H1 (cell line): Measurements from ENCODE around the gene ZGLP1.

Experiments used
- ATF3 ChIP-seq: IDR thresholded peaks from 2 replicates; pipeline ENCODE4 v1.6.1; 2011; ENCODE audit warnings: low read depth, mild to moderate bottlenecking, low read length; ENCODE audit not compliant: insufficient read depth
- CEBPB ChIP-seq: IDR thresholded peaks from 2 replicates; pipeline ENCODE4 v1.6.1; 2012; ENCODE audit warnings: low read depth, low read length
- CTCF ChIP-seq, 3 experiments: IDR thresholded peaks; 1 replicate in 2 of 3; 2 replicates in 1 of 3; pipeline versions ENCODE4 v1.5.1 to v1.6.1; 2011; ENCODE audit warnings: low read length in 3 of 3, mild to moderate bottlenecking in 3 of 3, inconsistent platforms in 2 of 3, low read depth in 1 of 3, moderate library complexity in 1 of 3; ENCODE audit not compliant: insufficient read depth in 1 of 3; ENCODE audit errors: control extremely low read depth in 1 of 3
- EP300 ChIP-seq, 2 experiments: IDR thresholded peaks; 1 replicate in 1 of 2; 2 replicates in 1 of 2; pipeline ENCODE4 v1.6.1; 2011 to 2012; ENCODE audit warnings: low read depth in 2 of 2, low read length in 2 of 2, mild to moderate bottlenecking in 2 of 2, borderline replicate concordance in 1 of 2, inconsistent platforms in 1 of 2, moderate library complexity in 1 of 2
- EZH2 ChIP-seq: fragments of 200-600 bp; sonication (generic); IDR thresholded peaks from 2 replicates; pipeline ENCODE4 v1.7.1; 2012; ENCODE audit warnings: low read depth, mild to moderate bottlenecking, moderate library complexity, low read length, inconsistent platforms; ENCODE audit not compliant: severe bottlenecking
- JUN ChIP-seq: IDR thresholded peaks from 2 replicates; pipeline ENCODE4 v1.6.1; 2011; ENCODE audit warnings: low read depth, mild to moderate bottlenecking, improper control_type of control experiment, low read length
- MAFK ChIP-seq: IDR thresholded peaks from 2 replicates; pipeline ENCODE4 v1.6.1; 2012; ENCODE audit warnings: low read depth, mild to moderate bottlenecking, improper control_type of control experiment, low read length
- POLR2A ChIP-seq, 2 experiments: IDR thresholded peaks; 1 replicate in 1 of 2; 2 replicates in 1 of 2; pipeline ENCODE4 v1.6.1; 2011; ENCODE audit warnings: low read depth in 2 of 2, low read length in 2 of 2, mild to moderate bottlenecking in 2 of 2; ENCODE audit errors: control extremely low read depth in 1 of 2
- SAP30 ChIP-seq: fragments of 300-600 bp; sonication (generic); IDR thresholded peaks from 2 replicates; pipeline ENCODE4 v1.7.1; 2012; ENCODE audit warnings: low read length, moderate library complexity, mild to moderate bottlenecking, inconsistent platforms; ENCODE audit not compliant: insufficient read depth, insufficient replicate concordance
- TCF12 ChIP-seq: IDR thresholded peaks from 2 replicates; pipeline ENCODE4 v1.6.1; 2011; ENCODE audit warnings: low read depth, mild to moderate bottlenecking, low read length

- TF ChIP-seq ATF3 (no peak), CTCF (IDR thresholded peaks at IDR 0.05; ENCODE audit: control extremely low read depth in 1 of 3, insufficient read depth in 1 of 3, low read depth in 1 of 3, low read length in 3 of 3) (no peak), SAP30 (no peak), TCF12 (no peak), MAFK (no peak), CEBPB (no peak), EZH2 (no peak), JUN (no peak), POLR2A (IDR thresholded peaks at IDR 0.05; ENCODE audit: control extremely low read depth in 1 of 2, low read depth in 2 of 2, low read length in 2 of 2) (no peak), EP300 (IDR thresholded peaks at IDR 0.05; ENCODE audit: borderline replicate concordance in 1 of 2, low read depth in 2 of 2, low read length in 2 of 2) (no peak)
Measured at GRCh38 chr19:10356431-10356830, 46.8 kb upstream of the ZGLP1 start.
